Measurements from ENCODE around the gene APCDD1L.
"Not testable (repeated sequence)": the region's sequence is repeated elsewhere in the genome, so short reads cannot be mapped to it uniquely, and the experiment has no call there.

Gene APCDD1L

DNA sequence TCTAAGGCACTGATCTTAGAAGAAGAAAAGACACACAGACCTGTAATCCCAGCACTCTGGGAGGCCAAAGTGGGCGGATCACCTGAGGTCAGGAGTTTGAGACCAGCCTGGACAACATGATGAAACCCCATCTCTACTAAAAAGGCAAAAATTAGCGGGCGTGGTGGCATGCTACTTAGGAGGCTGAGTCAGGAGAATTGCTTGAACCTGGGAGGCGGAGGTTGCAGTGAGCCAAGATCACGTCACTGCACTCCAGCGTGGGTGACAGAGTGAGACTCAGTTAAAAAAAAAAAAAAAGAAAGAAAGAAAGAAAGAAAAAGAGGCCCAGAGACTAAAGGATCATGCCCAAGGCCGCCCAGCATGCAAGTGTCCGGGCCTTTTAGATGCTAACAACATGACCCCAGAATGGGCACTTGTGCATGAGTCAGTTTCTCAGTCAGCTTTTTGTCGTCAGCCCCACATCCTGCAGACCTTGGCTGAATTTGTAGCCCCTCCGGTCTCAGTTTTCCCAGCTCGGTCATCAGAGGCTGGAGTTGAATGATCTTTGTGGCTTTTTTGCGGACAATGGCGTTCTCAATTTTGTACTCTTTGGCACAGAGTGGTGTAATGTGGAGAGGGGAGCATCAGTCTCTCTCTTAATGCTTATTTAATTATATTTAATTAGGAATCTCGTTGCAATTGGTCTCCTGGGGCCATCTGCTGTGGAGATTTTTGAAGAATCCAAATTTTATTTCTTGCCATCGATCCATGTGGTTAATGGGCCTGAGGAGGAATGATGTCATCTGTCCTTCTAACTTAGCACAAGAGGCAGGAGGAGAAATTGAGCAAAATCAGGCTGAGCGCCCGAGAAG, 30.6 kb upstream of the APCDD1L start:
- no peak overlapping the region for H3K4me3 ChIP-seq (ENCODE audit: low read depth, low read length)
- TF ChIP-seq, protein P1, sequence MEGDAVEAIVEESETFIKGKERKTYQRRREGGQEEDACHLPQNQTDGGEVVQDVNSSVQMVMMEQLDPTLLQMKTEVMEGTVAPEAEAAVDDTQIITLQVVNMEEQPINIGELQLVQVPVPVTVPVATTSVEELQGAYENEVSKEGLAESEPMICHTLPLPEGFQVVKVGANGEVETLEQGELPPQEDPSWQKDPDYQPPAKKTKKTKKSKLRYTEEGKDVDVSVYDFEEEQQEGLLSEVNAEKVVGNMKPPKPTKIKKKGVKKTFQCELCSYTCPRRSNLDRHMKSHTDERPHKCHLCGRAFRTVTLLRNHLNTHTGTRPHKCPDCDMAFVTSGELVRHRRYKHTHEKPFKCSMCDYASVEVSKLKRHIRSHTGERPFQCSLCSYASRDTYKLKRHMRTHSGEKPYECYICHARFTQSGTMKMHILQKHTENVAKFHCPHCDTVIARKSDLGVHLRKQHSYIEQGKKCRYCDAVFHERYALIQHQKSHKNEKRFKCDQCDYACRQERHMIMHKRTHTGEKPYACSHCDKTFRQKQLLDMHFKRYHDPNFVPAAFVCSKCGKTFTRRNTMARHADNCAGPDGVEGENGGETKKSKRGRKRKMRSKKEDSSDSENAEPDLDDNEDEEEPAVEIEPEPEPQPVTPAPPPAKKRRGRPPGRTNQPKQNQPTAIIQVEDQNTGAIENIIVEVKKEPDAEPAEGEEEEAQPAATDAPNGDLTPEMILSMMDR (IDR thresholded peaks at IDR 0.05; ENCODE audit: low read depth, low read length) = no peak
- H3K4me1 ChIP-seq = peaks cover 29% of the 10 kb centered on the region
- no peaks in the 10 kb centered on the region for H3K36me3 ChIP-seq
- no peak for DNase-seq
- no peaks in the 10 kb centered on the region for H3K9me3 ChIP-seq
- no peaks in the 10 kb centered on the region for H3K27me3 ChIP-seq

DNA sequence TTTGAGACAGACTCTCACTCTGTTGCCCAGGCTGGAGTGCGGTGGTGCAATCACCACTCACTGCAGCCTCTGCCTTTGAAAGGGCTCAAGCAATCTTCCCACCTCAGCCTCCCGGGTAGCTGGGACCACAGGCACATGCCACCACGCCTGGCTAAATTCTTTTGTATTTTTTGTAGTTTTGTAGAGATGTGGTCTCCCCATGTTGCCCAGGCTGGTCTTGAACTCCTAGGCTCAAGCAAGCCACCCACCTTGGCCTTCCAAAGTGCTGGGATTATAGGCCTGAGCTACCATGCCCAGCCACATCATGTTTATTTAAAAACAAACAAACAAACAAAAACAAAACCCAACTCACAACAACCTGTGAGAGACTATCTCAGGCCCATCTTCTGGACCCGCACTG, 29.7 kb upstream of the APCDD1L start:
- peaks cover 22% of the 10 kb centered on the region for H3K4me1 ChIP-seq
- H3K36me3 ChIP-seq = no peaks in the 10 kb centered on the region
- TF ChIP-seq, protein P1 (IDR thresholded peaks at IDR 0.05; ENCODE audit: low read depth, low read length) = no peak
- H3K9me3 ChIP-seq = no peaks in the 10 kb centered on the region
- no peak for DNase-seq
- H3K27me3 ChIP-seq = no peaks in the 10 kb centered on the region
- no peak overlapping the region for H3K4me3 ChIP-seq (ENCODE audit: low read depth, low read length)

DNA sequence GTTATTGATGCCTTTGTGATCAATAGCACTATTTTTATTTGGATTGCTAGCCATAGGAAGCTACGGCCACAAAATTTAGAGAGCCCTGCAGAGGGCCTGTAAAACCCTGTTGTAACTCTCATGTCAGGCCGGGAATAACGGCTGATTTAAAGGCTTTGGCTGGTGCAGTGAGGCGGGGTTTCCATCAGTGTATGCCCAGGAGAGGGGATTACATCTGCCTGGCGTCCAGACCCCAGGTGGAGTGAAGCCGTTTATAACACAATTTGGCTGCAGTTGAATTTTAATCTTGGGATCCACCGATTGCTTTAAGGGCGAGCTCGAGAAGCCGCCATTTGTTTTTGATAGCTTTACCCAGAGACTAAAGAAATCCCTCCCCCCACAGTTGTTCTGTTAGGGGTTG, 29.1 kb upstream of the APCDD1L start:
- TF ChIP-seq, protein P1 (IDR thresholded peaks at IDR 0.05; ENCODE audit: low read depth, low read length) = no peak
- no peak overlapping the region for H3K4me3 ChIP-seq (ENCODE audit: low read depth, low read length)

DNA sequence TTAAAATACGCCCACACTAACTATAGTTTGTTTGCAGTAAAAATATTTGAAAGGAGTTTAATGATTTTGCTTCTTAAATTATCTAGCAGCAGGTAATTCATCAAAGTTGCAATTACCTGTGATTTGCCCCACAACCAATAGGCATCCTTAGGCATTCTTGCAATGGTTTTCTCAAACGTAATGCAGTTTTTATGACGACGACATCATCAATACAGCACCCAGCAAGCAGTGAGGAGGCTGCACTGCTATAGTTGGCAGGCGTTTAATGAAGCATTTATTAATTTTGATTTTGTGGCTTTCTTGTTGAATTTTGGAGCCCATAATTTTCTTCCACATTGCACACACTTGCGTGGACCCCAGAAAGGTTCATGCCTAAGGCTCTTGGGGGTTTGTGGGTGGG, 28.1 kb upstream of the APCDD1L start:
- TF ChIP-seq, protein P1 (IDR thresholded peaks at IDR 0.05; ENCODE audit: low read depth, low read length) = no peak
- no peaks in the 10 kb centered on the region for H3K9me3 ChIP-seq
- H3K4me3 ChIP-seq (ENCODE audit: low read depth, low read length) = no peak overlapping the region
- no peak for DNase-seq
- no peaks in the 10 kb centered on the region for H3K36me3 ChIP-seq
- H3K27me3 ChIP-seq = no peaks in the 10 kb centered on the region
- peaks cover 16% of the 10 kb centered on the region for H3K4me1 ChIP-seq

More for the DNA sequence above, 29.1 kb upstream of the APCDD1L start:
- Histone ChIP-seq H3K36me3 (no peaks in the 10 kb centered on the region), H3K9me3 (no peaks in the 10 kb centered on the region), H3K27me3 (no peaks in the 10 kb centered on the region), H3K4me1 (peaks cover 18% of the 10 kb centered on the region)
- DNase-seq = no peak

DNA sequence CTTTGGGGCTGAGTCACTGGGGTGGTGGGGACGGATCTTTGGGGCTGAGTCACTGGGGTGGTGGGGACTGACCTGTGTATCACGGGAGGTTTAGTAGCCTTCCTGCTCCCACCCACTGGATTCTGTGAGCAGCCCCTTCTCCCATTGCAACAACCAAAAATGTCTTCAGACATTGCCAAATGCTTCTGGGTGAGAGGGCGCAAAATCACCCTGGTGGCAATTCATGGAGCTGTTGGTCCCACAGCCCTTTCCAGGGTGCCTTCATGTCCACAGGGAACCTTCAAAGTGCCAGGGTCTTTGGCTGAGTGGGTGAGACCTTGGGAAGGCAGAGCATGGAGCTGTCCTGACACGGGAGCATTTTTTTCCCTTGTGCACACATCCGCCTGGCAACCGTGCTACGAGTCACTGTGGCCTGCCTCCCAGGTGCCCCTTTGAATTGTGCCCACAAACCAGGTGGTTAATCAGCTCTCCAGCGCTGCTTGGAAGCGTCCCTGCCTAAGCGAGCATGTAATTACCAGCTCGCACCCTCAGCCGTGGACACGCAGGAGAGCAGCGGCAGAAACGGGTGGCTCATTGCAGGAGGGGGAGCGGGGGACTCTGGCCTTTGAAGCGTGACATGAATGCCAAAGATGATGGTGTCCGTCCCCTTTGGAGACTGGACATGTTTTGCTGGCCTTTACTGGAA, 27.4 kb upstream of the APCDD1L start:
- no peaks in the 10 kb centered on the region for H3K36me3 ChIP-seq
- no peaks in the 10 kb centered on the region for H3K9me3 ChIP-seq
- no peaks in the 10 kb centered on the region for H3K27me3 ChIP-seq
- TF ChIP-seq, protein P1 (IDR thresholded peaks at IDR 0.05; ENCODE audit: low read depth, low read length) = no peak
- no peak overlapping the region for H3K4me3 ChIP-seq (ENCODE audit: low read depth, low read length)
- no peak for DNase-seq
- peaks cover 9% of the 10 kb centered on the region for H3K4me1 ChIP-seq

DNA sequence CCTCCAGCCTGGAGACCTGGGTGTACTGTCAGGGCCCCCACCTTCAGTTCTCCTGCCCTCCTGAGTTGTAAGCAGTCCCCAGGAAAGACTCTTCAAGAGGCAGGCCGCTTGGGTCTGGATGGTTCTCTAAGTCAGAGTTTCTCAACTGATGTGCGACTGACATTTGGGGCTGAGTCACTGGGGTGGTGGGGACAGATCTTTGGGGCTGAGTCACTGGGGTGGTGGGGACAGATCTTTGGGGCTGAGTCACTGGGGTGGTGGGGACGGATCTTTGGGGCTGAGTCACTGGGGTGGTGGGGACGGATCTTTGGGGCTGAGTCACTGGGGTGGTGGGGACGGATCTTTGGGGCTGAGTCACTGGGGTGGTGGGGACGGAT, 26.8 kb upstream of the APCDD1L start:
- H3K9me3 ChIP-seq; H3K27me3 ChIP-seq; H3K36me3 ChIP-seq; H3K4me3 ChIP-seq (ENCODE audit: low read depth, low read length); H3K4me1 ChIP-seq; DNase-seq: not testable (repeated sequence)
